Smooth muscle cell (in vitro differentiated cells): Measurements from ENCODE around the gene PRPF39. TPM values are rescaled to one million over a fixed set of nuclear protein-coding genes. Genes with fewer than 3 reads are reported as not detected.

ENCODE experiments used
- DNase-seq: peaks from one replicate; lab custom pipeline; 2025; ENCODE audit not compliant: unreplicated experiment; lab: John Stamatoyannopoulos, UW
- H2AFZ ChIP-seq: fragments of 200-600 bp; sonication (generic); 2 replicates; pipeline ENCODE4 v1.6.0; 2016; ENCODE audit warnings: antibody characterized with exemption, low read depth, mild to moderate bottlenecking
- H3F3A ChIP-seq: fragments of 200-600 bp; sonication (generic); 2 replicates; pipeline ENCODE4 v1.6.0; 2017; ENCODE audit warnings: antibody characterized with exemption, low read depth
- H3K27ac ChIP-seq: fragments of 200-600 bp; sonication (generic); 2 replicates; pipeline ENCODE4 v1.5.1; 2016; ENCODE audit warnings: low read depth, mild to moderate bottlenecking
- H3K27me3 ChIP-seq: fragments of 200-600 bp; sonication (generic); 2 replicates; pipeline ENCODE4 v1.6.1; 2016; ENCODE audit warnings: low read depth, mild to moderate bottlenecking
- H3K36me3 ChIP-seq: fragments of 200-600 bp; sonication (generic); 2 replicates; pipeline ENCODE4 v1.5.1; 2016; ENCODE audit warnings: low read depth
- H3K4me1 ChIP-seq: fragments of 200-600 bp; sonication (generic); 2 replicates; pipeline ENCODE4 v1.5.1; 2016; ENCODE audit warnings: low read depth
- H3K4me2 ChIP-seq: fragments of 200-600 bp; sonication (generic); 2 replicates; pipeline ENCODE4 v1.6.0; 2016; ENCODE audit warnings: mild to moderate bottlenecking
- H3K4me3 ChIP-seq: fragments of 200-600 bp; sonication (generic); 2 replicates; pipeline ENCODE4 v1.5.1; 2016; ENCODE audit warnings: mild to moderate bottlenecking
- H3K79me2 ChIP-seq: fragments of 200-600 bp; sonication (generic); 2 replicates; pipeline ENCODE4 v1.6.0; 2016; ENCODE audit warnings: low read depth, mild to moderate bottlenecking
- H3K9ac ChIP-seq: fragments of 200-600 bp; sonication (generic); 2 replicates; pipeline ENCODE4 v1.6.0; 2016; ENCODE audit warnings: low read depth
- H3K9me3 ChIP-seq: fragments of 200-600 bp; sonication (generic); replicated peaks from 2 replicates; pipeline ENCODE4 v1.5.1; 2016; ENCODE audit warnings: low read depth
- H4K20me1 ChIP-seq: fragments of 200-600 bp; sonication (generic); 2 replicates; pipeline ENCODE4 v1.6.0; 2016; ENCODE audit warnings: low read depth
- CTCF ChIP-seq: fragments of 200-600 bp; sonication (generic); IDR thresholded peaks from 2 replicates; pipeline ENCODE4 v1.5.1; 2017; ENCODE audit warnings: borderline replicate concordance, mild to moderate bottlenecking, antibody characterized with exemption; ENCODE audit not compliant: insufficient read depth, poor library complexity, severe bottlenecking
- WGBS: methylation state at CpG from one replicate; pipeline ENCODE4 v1.1.7; 2016; ENCODE audit warnings: low lambda C conversion rate; 5-methylcytosine and 5-hydroxymethylcytosine counted together
- polyA plus RNA-seq: library from polyadenylated mRNA; unstranded; fragments of >200 nt; fragmentation: Nextera tagmentation; extraction: Ambion mirVana; gene quantifications from 2 replicates; pipeline ENCODE4 v1.2.1, GENCODE V29; 2016
- total RNA-seq: library from RNA; depleted of rRNA; stranded (reverse); fragments of >200 nt; gene quantifications from 2 replicates; pipeline ENCODE4 v1.2.3, GENCODE V29; 2014

The PRPF39 gene
- total and polyA plus RNA-seq, 2 experiments from 2014 or later: 12.7 to 28.0 TPM

- no peaks in the 10 kb centered on the region for H4K20me1 ChIP-seq
- 96% methylated on average over 5 of the region's 5 CpGs for WGBS
- H3K9ac ChIP-seq: no peak overlapping the region
- no peak overlapping the region for H2AFZ ChIP-seq
- no peaks in the 10 kb centered on the region for H3F3A ChIP-seq
- H3K4me1 ChIP-seq: no peaks in the 10 kb centered on the region
- no peaks in the 10 kb centered on the region for H3K9me3 ChIP-seq
- H3K27ac ChIP-seq: no peak overlapping the region
- no peak for TF ChIP-seq CTCF
- no peak overlapping the region for H3K4me2 ChIP-seq
- no peaks in the 10 kb centered on the region for H3K36me3 ChIP-seq
- no peak overlapping the region for H3K4me3 ChIP-seq
- no peaks in the 10 kb centered on the region for H3K27me3 ChIP-seq
- H3K79me2 ChIP-seq: no peaks in the 10 kb centered on the region
- no peak for DNase-seq
Observed at GRCh38 chr14:45038865-45039264, 45.1 kb upstream of the PRPF39 start.

GRCh38 chr14:45039390-45039789 lies 44.5 kb upstream of the PRPF39 start:
- Histone ChIP-seq H3K79me2 (no peaks in the 10 kb centered on the region), H3K9ac (no peak overlapping the region), H3K4me3 (no peak overlapping the region), H3K27ac (no peak overlapping the region), H3K9me3 (no peaks in the 10 kb centered on the region), H4K20me1 (no peaks in the 10 kb centered on the region), H3K36me3 (no peaks in the 10 kb centered on the region), H2AFZ (no peak overlapping the region), H3K4me1 (no peaks in the 10 kb centered on the region), H3F3A (no peaks in the 10 kb centered on the region), H3K4me2 (no peak overlapping the region), H3K27me3 (no peaks in the 10 kb centered on the region)
- DNase-seq: no peak
- WGBS: 96% methylated on average over 2 of the region's 2 CpGs
- TF ChIP-seq CTCF: no peak

GRCh38 chr14:45041641-45042040 lies 42.3 kb upstream of the PRPF39 start:
- no peak overlapping the region for H3K4me2 ChIP-seq
- H4K20me1 ChIP-seq: no peaks in the 10 kb centered on the region
- H3K27me3 ChIP-seq: no peaks in the 10 kb centered on the region
- 97% methylated on average over 5 of the region's 5 CpGs for WGBS
- no peak overlapping the region for H3K4me3 ChIP-seq
- no peaks in the 10 kb centered on the region for H3F3A ChIP-seq
- H2AFZ ChIP-seq: no peak overlapping the region
- no peak overlapping the region for H3K27ac ChIP-seq
- no peaks in the 10 kb centered on the region for H3K4me1 ChIP-seq
- no peaks in the 10 kb centered on the region for H3K9me3 ChIP-seq
- no peak overlapping the region for H3K9ac ChIP-seq
- peaks cover 4% of the 10 kb centered on the region for H3K36me3 ChIP-seq
- no peak for TF ChIP-seq CTCF
- DNase-seq: no peak
- no peaks in the 10 kb centered on the region for H3K79me2 ChIP-seq

GRCh38 chr14:45044638-45045037 lies 39.3 kb upstream of the PRPF39 start:
- no peaks in the 10 kb centered on the region for H3K27me3 ChIP-seq
- H3K27ac ChIP-seq: no peak overlapping the region
- H3K79me2 ChIP-seq: no peaks in the 10 kb centered on the region
- H2AFZ ChIP-seq: no peak overlapping the region
- no peaks in the 10 kb centered on the region for H3K4me1 ChIP-seq
- H3K36me3 ChIP-seq: peaks cover 4% of the 10 kb centered on the region
- 96% methylated on average over 5 of the region's 5 CpGs for WGBS
- no peak for TF ChIP-seq CTCF
- DNase-seq: no peak
- H3K9ac ChIP-seq: no peak overlapping the region
- H3K4me2 ChIP-seq: no peak overlapping the region
- no peaks in the 10 kb centered on the region for H3F3A ChIP-seq
- no peaks in the 10 kb centered on the region for H3K9me3 ChIP-seq
- H4K20me1 ChIP-seq: no peaks in the 10 kb centered on the region
- no peak overlapping the region for H3K4me3 ChIP-seq
